GM19438 (cell line): ENCODE data around the gene FLNC.
A peak's percentile ranks its signal among the peaks of the same experiment; 100 is the strongest.

ENCODE experiments used
- ATAC-seq: cut with Tn5 transposase; IDR thresholded peaks from one replicate; pipeline ENCODE4 v1.9.1; 2021; ENCODE audit warnings: low read depth; ENCODE audit not compliant: unreplicated experiment

FLNC gene

GRCh38 chr7:128830231-128831177 lies at the start of gene FLNC:
Gene FLNC (plus strand): TSS chr7:128830406. CDS start chr7:128830638, 232 bp downstream.
- no peak for ATAC-seq

GRCh38 chr7:128781126-128781525 lies 49.1 kb upstream of the FLNC start:
- ATAC-seq, result no peak

- no peak for ATAC-seq
These were observed 48.4 kb upstream of the FLNC start for GRCh38 chr7:128781851-128782250.

- no peak for ATAC-seq
These were observed 46.9 kb upstream of the FLNC start for GRCh38 chr7:128783143-128783861.

GRCh38 chr7:128785738-128786137 lies 44.5 kb upstream of the FLNC start:
- ATAC-seq, result no peak

- no peak for ATAC-seq
These were observed 41.5 kb upstream of the FLNC start for GRCh38 chr7:128788446-128789412.

GRCh38 chr7:128790315-128791041 lies 39.7 kb upstream of the FLNC start:
- peak; percentile 3 for ATAC-seq

- peak; percentile 90 for ATAC-seq
These were observed 38.9 kb upstream of the FLNC start, which contains the start of gene CCDC136 for GRCh38 chr7:128791121-128791971. Gene CCDC136 (plus strand): TSS chr7:128791968. CDS start chr7:128792412, 444 bp downstream.

- ATAC-seq, result no peak
These were observed 38.3 kb upstream of the FLNC start for GRCh38 chr7:128791972-128792327.

GRCh38 chr7:128792471-128793180 lies 37.6 kb upstream of the FLNC start:
- ATAC-seq, result no peak

GRCh38 chr7:128793181-128793547 lies 37.0 kb upstream of the FLNC start:
- no peak for ATAC-seq

GRCh38 chr7:128794020-128794419 lies 36.2 kb upstream of the FLNC start:
- no peak for ATAC-seq

- no peak for ATAC-seq
These were observed 35.8 kb upstream of the FLNC start for GRCh38 chr7:128794436-128794835.

GRCh38 chr7:128795129-128795528 lies 35.1 kb upstream of the FLNC start:
- no peak for ATAC-seq

GRCh38 chr7:128796327-128796726 lies 33.9 kb upstream of the FLNC start:
- no peak for ATAC-seq

GRCh38 chr7:128799451-128799850 lies 30.8 kb upstream of the FLNC start:
- no peak for ATAC-seq

GRCh38 chr7:128800567-128800966 lies 29.6 kb upstream of the FLNC start:
- no peak for ATAC-seq

- ATAC-seq, result no peak
These were observed 29.2 kb upstream of the FLNC start for GRCh38 chr7:128801003-128801402.
